ENCODE data around the gene POLK. TPM values are rescaled to one million over a fixed set of nuclear protein-coding genes. Genes with fewer than 3 reads are reported as not detected.

The POLK gene
- total RNA-seq, 1 donor from 2014 or later, result 26.5 TPM

- Mint-ChIP-seq H3K9me3 (ENCODE audit: low read depth) (no peaks in the 10 kb centered on the region), H3K36me3 (ENCODE audit: low read depth) (peaks cover 2% of the 10 kb centered on the region), H3K4me3 (ENCODE audit: unreplicated experiment) (no peak overlapping the region), H3K27me3 (ENCODE audit: low read depth) (no peaks in the 10 kb centered on the region), H3K4me1 (ENCODE audit: low read depth) (peaks cover 6% of the 10 kb centered on the region), H3K27ac (ENCODE audit: unreplicated experiment) (no peak overlapping the region)
- no peak for DNase-seq (ENCODE audit: low spot score)
- TF ChIP-seq CTCF (IDR thresholded peaks at IDR 0.05), result no peak
Observed at GRCh38 chr5:75626959-75627358, 115.3 kb downstream of the POLK start.

- H3K27ac Mint-ChIP-seq (ENCODE audit: unreplicated experiment), result no peak overlapping the region
- peaks cover 2% of the 10 kb centered on the region for H3K36me3 Mint-ChIP-seq (ENCODE audit: low read depth)
- no peaks in the 10 kb centered on the region for H3K27me3 Mint-ChIP-seq (ENCODE audit: low read depth)
- DNase-seq (ENCODE audit: low spot score), result no peak
- no peak for TF ChIP-seq CTCF (IDR thresholded peaks at IDR 0.05)
- peaks cover 6% of the 10 kb centered on the region for H3K4me1 Mint-ChIP-seq (ENCODE audit: low read depth)
- no peak overlapping the region for H3K4me3 Mint-ChIP-seq (ENCODE audit: unreplicated experiment)
- H3K9me3 Mint-ChIP-seq (ENCODE audit: low read depth), result no peaks in the 10 kb centered on the region
Observed at GRCh38 chr5:75627801-75628200, 116.1 kb downstream of the POLK start.

GRCh38 chr5:75630875-75631274 lies 119.2 kb downstream of the POLK start:
- TF ChIP-seq CTCF (IDR thresholded peaks at IDR 0.05), result no peak
- H3K4me1 Mint-ChIP-seq (ENCODE audit: low read depth), result no peaks in the 10 kb centered on the region
- H3K27me3 Mint-ChIP-seq (ENCODE audit: low read depth), result no peaks in the 10 kb centered on the region
- H3K36me3 Mint-ChIP-seq (ENCODE audit: low read depth), result peaks cover 3% of the 10 kb centered on the region
- no peak overlapping the region for H3K4me3 Mint-ChIP-seq (ENCODE audit: unreplicated experiment)
- H3K27ac Mint-ChIP-seq (ENCODE audit: unreplicated experiment), result no peak overlapping the region
- DNase-seq (ENCODE audit: low spot score), result no peak
- peaks cover 3% of the 10 kb centered on the region for H3K9me3 Mint-ChIP-seq (ENCODE audit: low read depth)

- H3K4me3 Mint-ChIP-seq (ENCODE audit: unreplicated experiment), result no peak overlapping the region
- H3K9me3 Mint-ChIP-seq (ENCODE audit: low read depth), result peaks cover 3% of the 10 kb centered on the region
- peaks cover 5% of the 10 kb centered on the region for H3K36me3 Mint-ChIP-seq (ENCODE audit: low read depth)
- H3K4me1 Mint-ChIP-seq (ENCODE audit: low read depth), result no peaks in the 10 kb centered on the region
- H3K27me3 Mint-ChIP-seq (ENCODE audit: low read depth), result no peaks in the 10 kb centered on the region
- H3K27ac Mint-ChIP-seq (ENCODE audit: unreplicated experiment), result no peak overlapping the region
- DNase-seq (ENCODE audit: low spot score), result no peak
- no peak for TF ChIP-seq CTCF (IDR thresholded peaks at IDR 0.05)
Observed at GRCh38 chr5:75632321-75632720, 120.6 kb downstream of the POLK start.

- Mint-ChIP-seq H3K36me3 (ENCODE audit: low read depth) (peaks cover 5% of the 10 kb centered on the region), H3K9me3 (ENCODE audit: low read depth) (peaks cover 6% of the 10 kb centered on the region), H3K4me1 (ENCODE audit: low read depth) (peaks cover 3% of the 10 kb centered on the region), H3K4me3 (ENCODE audit: unreplicated experiment) (no peak overlapping the region), H3K27ac (ENCODE audit: unreplicated experiment) (no peak overlapping the region), H3K27me3 (ENCODE audit: low read depth) (no peaks in the 10 kb centered on the region)
- no peak for DNase-seq (ENCODE audit: low spot score)
- no peak for TF ChIP-seq CTCF (IDR thresholded peaks at IDR 0.05)
Observed at GRCh38 chr5:75637949-75638348, 126.3 kb downstream of the POLK start.
